GM19463 (cell line): ENCODE measurements around the gene DNAI7.

Source experiments
- ATAC-seq: cut with Tn5 transposase; IDR thresholded peaks from one replicate; pipeline ENCODE4 v1.9.1; 2021; ENCODE audit warnings: mild to moderate bottlenecking, moderate library complexity; ENCODE audit not compliant: unreplicated experiment

The DNAI7 gene

GRCh38 chr12:25195056-25195971 lies at the start of gene DNAI7, which contains the start of gene ETFRF1:
Gene DNAI7 (minus strand): TSS chr12:25195160. CDS start chr12:25195078, 82 bp downstream.
Gene ETFRF1 (plus strand): TSS chr12:25195237. CDS start chr12:25203957, 8,720 bp downstream.
- ATAC-seq = peak; percentile 94

- ATAC-seq = no peak
Measured at GRCh38 chr12:25243680-25243990, 48.7 kb upstream of the DNAI7 start.

DNA sequence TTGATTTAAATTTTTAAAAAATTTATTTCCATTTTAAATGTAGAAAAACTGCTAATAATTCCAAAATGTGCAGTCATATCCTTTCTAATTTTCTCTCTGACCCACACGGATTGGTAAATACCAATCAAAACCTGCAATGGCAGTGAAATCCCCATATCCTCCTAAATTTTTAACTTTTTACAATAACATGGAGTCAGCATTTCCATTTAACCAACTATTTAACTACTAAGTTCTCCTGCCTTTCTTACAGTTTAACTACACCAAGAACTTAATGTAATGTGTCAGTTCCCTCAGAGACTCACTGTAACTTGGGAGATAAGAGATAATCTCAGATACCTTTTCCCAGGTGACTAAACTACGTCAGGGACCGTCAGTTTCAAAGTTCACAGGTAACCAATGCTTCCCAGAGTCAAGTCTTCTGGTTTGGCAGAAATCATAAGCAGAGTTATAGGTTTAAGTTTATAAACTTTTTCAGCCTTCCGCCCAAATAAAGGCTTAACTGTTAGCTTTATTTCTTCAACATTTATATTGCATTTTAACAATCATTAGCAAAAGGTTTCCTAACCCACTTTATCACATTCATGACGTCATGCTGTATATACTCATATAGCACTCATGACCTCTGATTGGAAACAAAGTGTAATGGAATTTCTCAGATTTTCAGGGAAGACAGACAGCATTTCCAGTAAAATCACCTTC lies 48.2 kb upstream of the DNAI7 start:
- ATAC-seq = no peak

- no peak for ATAC-seq
Measured at GRCh38 chr12:25241167-25242020, 46.4 kb upstream of the DNAI7 start.

- no peak for ATAC-seq
Measured at GRCh38 chr12:25236626-25237025, 41.7 kb upstream of the DNAI7 start.

- no peak for ATAC-seq
Measured at GRCh38 chr12:25236190-25236589, 41.2 kb upstream of the DNAI7 start.

DNA sequence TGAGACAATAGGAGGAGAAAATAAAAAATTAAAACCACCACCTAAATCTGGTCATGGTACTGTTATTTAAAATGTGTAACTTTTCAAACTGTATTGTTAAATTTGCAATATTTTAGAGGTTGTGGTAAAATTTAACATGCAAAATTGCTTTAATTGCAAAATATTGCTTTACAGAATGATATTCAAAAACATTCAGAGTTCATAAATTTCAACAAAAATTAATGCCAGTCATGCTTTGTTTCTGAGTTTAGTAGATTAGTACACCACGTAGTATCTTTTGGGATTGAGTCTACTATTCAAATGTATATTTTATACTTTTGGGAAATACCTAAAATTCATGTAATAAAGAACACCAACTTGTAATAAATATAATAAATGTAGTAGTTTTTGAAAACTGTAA lies 18.4 kb upstream of the DNAI7 start:
- ATAC-seq = no peak

- ATAC-seq = no peak
Measured at GRCh38 chr12:25208554-25208953, 13.6 kb upstream of the DNAI7 start.

- ATAC-seq = no peak
Measured at GRCh38 chr12:25207846-25208245, 12.9 kb upstream of the DNAI7 start.

- ATAC-seq = no peak
Measured at GRCh38 chr12:25207411-25207810, 12.5 kb upstream of the DNAI7 start.

DNA sequence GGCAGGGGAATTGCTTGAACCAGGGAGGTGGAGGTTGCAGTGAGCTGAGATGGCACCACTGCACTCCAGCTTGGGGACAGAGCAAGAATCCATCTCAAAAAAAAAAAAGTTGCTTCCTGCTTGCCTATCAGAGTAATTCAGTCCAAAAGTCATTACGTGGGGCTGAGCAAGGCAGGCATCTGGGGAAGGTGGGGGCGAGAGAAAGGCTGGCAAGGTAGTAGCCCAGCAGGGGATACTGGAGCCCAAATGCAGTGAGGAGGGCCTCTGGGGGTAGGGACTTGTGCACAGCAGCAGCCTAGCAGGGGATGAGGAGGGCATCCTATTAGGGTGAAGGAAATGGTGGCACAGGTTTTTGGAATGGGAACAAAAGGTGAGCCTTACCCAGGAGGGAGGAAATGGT lies 7.2 kb upstream of the DNAI7 start:
- ATAC-seq = no peak

- no peak for ATAC-seq
Measured at GRCh38 chr12:25200703-25201102, 5.7 kb upstream of the DNAI7 start.

DNA sequence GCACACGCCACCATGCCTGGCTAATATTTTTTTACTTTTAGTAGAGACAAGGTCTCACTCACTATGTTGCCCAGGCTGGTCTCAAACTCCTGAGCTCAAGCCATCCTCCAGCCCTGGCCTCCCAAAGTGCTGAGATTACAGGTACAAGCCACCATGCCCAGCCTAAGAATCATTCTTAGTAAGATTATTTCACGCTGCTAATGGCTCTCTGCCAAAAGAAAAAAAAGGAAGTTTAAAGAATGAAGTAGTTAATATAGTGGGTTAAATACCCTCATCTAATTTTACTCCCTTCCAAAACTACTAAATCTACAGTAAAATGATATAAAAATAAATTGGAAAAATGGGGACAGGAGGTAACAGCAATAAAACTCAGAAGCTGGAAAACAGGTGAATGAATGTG lies 2.6 kb upstream of the DNAI7 start:
- no peak for ATAC-seq

- no peak for ATAC-seq
Measured at GRCh38 chr12:25194722-25195055, 271 bp downstream of the DNAI7 start.

DNA sequence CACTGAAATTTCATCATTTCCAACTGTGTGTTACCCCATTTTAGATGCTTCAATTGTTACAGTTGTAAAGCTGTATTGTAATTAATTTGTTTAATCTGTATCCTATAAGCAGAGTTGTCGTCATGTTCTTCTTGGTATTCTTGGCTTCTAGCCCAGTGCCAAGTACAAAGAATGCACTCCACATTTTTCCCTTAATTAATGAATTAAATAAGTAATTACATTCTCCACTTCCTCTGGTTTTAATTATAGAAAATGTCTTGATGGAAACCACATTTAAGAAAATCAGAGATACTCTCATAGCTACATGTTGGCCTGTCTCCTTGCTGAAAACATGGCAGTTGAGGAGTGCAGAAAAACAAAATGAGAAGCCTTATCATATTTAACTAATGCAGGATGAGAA lies 746 bp downstream of the DNAI7 start:
- ATAC-seq = no peak

DNA sequence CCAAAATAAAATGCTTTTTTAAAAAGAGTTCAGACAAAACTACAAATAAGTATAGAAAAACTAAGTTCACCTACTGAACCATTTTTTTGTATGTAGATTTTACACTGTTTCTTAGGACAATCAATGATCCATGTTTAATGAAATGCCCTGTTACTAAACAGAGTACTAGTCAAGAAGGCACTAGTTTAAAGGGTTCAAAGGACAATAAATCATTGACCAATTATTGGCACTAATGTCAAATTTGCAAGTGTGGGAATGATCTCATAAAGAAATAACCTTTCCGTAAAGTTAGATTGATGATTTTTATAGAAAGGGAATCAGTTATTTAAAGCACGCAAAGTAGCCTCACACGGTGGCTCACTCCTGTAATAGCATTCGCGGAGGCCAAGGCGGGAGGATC lies 4.2 kb downstream of the DNAI7 start:
- ATAC-seq = no peak

- ATAC-seq = no peak
Measured at GRCh38 chr12:25189656-25190055, 5.3 kb downstream of the DNAI7 start.

DNA sequence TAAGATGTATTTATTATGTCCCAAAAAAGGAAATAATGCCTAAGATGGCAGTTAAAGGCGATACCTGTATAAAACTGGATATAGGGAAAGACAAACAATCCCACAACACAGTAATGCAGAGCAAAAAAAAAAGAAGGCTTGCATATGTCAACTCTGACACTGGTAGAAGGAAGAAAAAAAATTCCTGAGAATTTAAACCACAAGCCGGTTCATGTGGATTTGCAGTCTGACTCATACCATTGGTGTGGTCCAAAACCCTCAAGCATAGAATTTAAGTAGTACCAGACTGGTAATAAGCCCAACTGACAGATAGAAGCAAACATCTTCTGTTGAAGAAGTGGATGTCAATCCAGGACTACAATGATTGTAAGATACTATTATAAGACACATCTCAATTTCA lies 7.2 kb downstream of the DNAI7 start:
- no peak for ATAC-seq

GRCh38 chr12:25186788-25187402 lies 8.1 kb downstream of the DNAI7 start:
- ATAC-seq = peak; percentile 83

GRCh38 chr12:25186038-25186787 lies 8.7 kb downstream of the DNAI7 start:
- peak; percentile 64 for ATAC-seq
